DOHH2 (cell line): Measurements from ENCODE around the gene ASPDH.
A peak's percentile ranks its signal among the peaks of the same experiment; 100 is the strongest.

Source experiments
- H3F3A ChIP-seq: fragments of 200-600 bp; sonication (generic), shearing (Covaris generic); 2 replicates; pipeline ENCODE4 v1.6.0; 2016; ENCODE audit warnings: antibody characterized with exemption, mild to moderate bottlenecking; ENCODE audit not compliant: control insufficient read depth, insufficient read depth
- H3K27ac ChIP-seq: fragments of 200-600 bp; sonication (generic); 2 replicates; pipeline ENCODE4 v1.5.1; 2014; ENCODE audit warnings: low read depth, mild to moderate bottlenecking, low read length, moderate library complexity
- H3K27me3 ChIP-seq: fragments of 200-600 bp; sonication (generic); 2 replicates; pipeline ENCODE4 v1.6.1; 2014; ENCODE audit warnings: mild to moderate bottlenecking, low read length, mixed read lengths; ENCODE audit not compliant: control insufficient read depth
- H3K36me3 ChIP-seq: fragments of 200-600 bp; sonication (generic); 2 replicates; pipeline ENCODE4 v1.6.1; 2014; ENCODE audit warnings: mild to moderate bottlenecking, low read length, moderate library complexity, mixed read lengths; ENCODE audit not compliant: control insufficient read depth
- H3K4me1 ChIP-seq: fragments of 200-600 bp; sonication (generic); 2 replicates; pipeline ENCODE4 v1.6.1; 2014; ENCODE audit warnings: mild to moderate bottlenecking, low read length, mixed read lengths; ENCODE audit not compliant: control insufficient read depth
- H3K4me2 ChIP-seq: fragments of 200-600 bp; sonication (generic); 2 replicates; pipeline ENCODE4 v1.6.0; 2014; ENCODE audit warnings: mild to moderate bottlenecking, low read length, moderate library complexity
- H3K4me3 ChIP-seq: fragments of 200-600 bp; sonication (generic); 2 replicates; pipeline ENCODE4 v1.5.1; 2014; ENCODE audit warnings: mild to moderate bottlenecking, low read length, mixed read lengths
- H3K79me2 ChIP-seq: fragments of 200-600 bp; sonication (generic); 2 replicates; pipeline ENCODE4 v1.6.1; 2014; ENCODE audit warnings: mild to moderate bottlenecking, low read length, mixed read lengths; ENCODE audit not compliant: control insufficient read depth
- H3K9me2 ChIP-seq: fragments of 200-600 bp; sonication (generic); replicated peaks from 2 replicates; pipeline ENCODE4 v1.6.1; 2014; ENCODE audit warnings: mild to moderate bottlenecking, low read length, mixed read lengths; ENCODE audit not compliant: control insufficient read depth
- H3K9me3 ChIP-seq: fragments of 200-600 bp; sonication (generic); 2 replicates; pipeline ENCODE4 v1.6.1; 2014; ENCODE audit warnings: antibody characterized with exemption, low read length, mixed read lengths; ENCODE audit not compliant: control insufficient read depth, insufficient read depth
- H4K20me1 ChIP-seq: fragments of 200-600 bp; sonication (generic); 2 replicates; pipeline ENCODE4 v1.6.0; 2014; ENCODE audit warnings: low read depth, mild to moderate bottlenecking, antibody characterized with exemption, low read length, moderate library complexity; ENCODE audit not compliant: control insufficient read depth, insufficient read depth
- CTCF ChIP-seq: fragments of 200-600 bp; sonication (generic); IDR thresholded peaks from one replicate; pipeline ENCODE4 v1.5.1; 2014; ENCODE audit warnings: antibody characterized with exemption, mild to moderate bottlenecking, low read depth, low read length; ENCODE audit not compliant: poor library complexity, severe bottlenecking
- EZH2phosphoT487 ChIP-seq: fragments of 200-600 bp; sonication (generic); IDR thresholded peaks from 2 replicates; pipeline ENCODE4 v1.6.1; 2017; ENCODE audit warnings: borderline replicate concordance, mild to moderate bottlenecking, antibody characterized with exemption, low read length, moderate library complexity, mixed read lengths

The ASPDH gene

DNA sequence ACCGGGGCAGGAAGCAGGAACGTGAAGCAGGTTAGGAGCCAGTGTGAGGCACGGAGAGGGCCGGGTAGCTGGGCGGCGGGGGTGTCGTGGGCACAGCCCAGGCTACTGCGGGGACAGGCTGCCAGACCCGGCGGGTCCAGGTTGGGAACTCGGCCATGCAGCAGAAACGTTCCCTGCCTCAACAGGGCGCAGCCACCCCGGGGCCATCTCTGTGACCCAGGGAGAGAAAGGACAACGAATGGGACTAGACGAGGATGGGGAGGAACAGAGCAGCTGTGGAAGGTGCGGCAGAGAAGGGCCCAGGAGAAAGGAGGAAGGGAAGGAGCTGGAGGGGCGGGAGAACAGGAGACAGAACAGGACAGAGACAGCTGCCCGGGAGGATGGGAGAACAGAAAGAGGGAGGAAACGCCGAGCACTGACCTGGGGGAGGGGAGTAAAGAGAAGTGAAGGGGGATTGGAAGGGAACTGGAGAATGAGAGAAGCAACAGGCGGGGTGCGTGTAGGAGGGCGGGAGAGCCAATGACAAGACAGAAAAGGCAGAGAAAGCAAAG, 24.2 kb downstream of the ASPDH start:
- Histone ChIP-seq H3K36me3 (peaks cover 9% of the 10 kb centered on the region), H3K9me3 (peaks cover 8% of the 10 kb centered on the region; the same call in 1 of the 2 replicates), H4K20me1 (no peaks in the 10 kb centered on the region), H3K27me3 (no peaks in the 10 kb centered on the region), H3K4me3 (no peak overlapping the region), H3K9me2 (no peaks in the 10 kb centered on the region), H3K79me2 (no peaks in the 10 kb centered on the region), H3K27ac (no peak overlapping the region), H3F3A (peaks cover 11% of the 10 kb centered on the region), H3K4me1 (peaks cover 31% of the 10 kb centered on the region), H3K4me2 (no peak overlapping the region)
- TF ChIP-seq CTCF (no peak), EZH2phosphoT487 (no peak)

DNA sequence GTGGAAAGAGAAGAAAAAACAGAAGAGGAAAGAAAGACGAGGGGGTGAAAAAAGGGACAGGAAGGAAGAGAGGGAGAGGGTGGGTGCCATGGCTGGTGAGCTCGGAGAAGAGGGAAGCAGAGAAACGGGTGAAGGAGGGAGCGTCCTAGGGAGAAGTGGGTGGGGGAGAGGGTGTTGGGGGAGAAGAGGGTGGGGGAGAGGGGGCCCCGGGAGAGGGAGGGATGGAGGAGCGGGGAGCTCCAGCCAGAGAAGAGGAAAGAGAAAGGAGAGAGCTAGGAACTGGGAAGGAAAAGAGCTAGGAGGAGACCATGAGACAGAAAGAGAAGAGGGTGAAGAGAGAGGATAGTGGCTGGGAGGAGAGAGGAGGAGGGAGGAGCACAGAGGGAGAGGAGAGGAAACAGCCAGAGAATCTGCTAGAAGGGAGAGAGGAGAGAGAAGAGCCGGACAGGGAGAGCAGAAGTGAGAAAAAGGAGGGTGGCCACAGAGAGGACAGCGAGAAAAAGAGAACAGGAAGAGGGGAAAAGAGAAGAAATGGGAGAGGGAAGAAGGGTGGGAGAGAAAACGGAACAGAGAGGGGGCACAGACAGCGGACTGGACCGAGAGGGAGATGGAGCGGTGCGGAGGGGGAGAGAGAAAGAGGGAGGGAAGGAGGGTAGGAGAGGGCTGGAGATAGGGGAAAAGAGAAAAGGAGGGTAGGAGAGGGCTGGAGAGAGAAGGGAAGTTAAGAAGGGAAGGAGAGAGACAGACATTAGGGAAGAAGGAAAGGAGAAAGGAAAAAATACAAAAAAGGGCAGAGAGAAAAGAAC, 25.1 kb downstream of the ASPDH start:
- Histone ChIP-seq H3K36me3 (peaks cover 11% of the 10 kb centered on the region), H4K20me1 (no peaks in the 10 kb centered on the region), H3K9me3 (peaks cover 8% of the 10 kb centered on the region; the same call in 1 of the 2 replicates), H3K4me3 (0 out of 2 replicates have a peak overlapping the region, but pooled peaks have one; percentile 11), H3K27me3 (no peaks in the 10 kb centered on the region), H3K79me2 (no peaks in the 10 kb centered on the region), H3K4me2 (peak overlapping the region; percentile 22; the same call in 1 of the 2 replicates), H3K9me2 (no peaks in the 10 kb centered on the region), H3K4me1 (peaks cover 31% of the 10 kb centered on the region), H3F3A (peaks cover 11% of the 10 kb centered on the region), H3K27ac (no peak overlapping the region)
- TF ChIP-seq EZH2phosphoT487 (no peak), CTCF (no peak)

- peak; percentile 91 for TF ChIP-seq CTCF
- no peak for TF ChIP-seq EZH2phosphoT487
- Histone ChIP-seq H3K79me2 (no peaks in the 10 kb centered on the region), H3K4me2 (no peak overlapping the region; the same call in 1 of the 2 replicates), H3K9me3 (peaks cover 8% of the 10 kb centered on the region; the same call in 1 of the 2 replicates), H3K27me3 (no peaks in the 10 kb centered on the region), H3K9me2 (no peaks in the 10 kb centered on the region), H3K36me3 (peaks cover 24% of the 10 kb centered on the region), H3K4me3 (no peak overlapping the region), H3K27ac (no peak overlapping the region), H3F3A (peaks cover 11% of the 10 kb centered on the region), H3K4me1 (peaks cover 23% of the 10 kb centered on the region), H4K20me1 (no peaks in the 10 kb centered on the region)
These were observed 26.7 kb downstream of the ASPDH start for GRCh38 chr19:50486823-50487515.
